H9 (cell line): ENCODE results near the gene TLDC2. TPM values are rescaled to one million over a fixed set of nuclear protein-coding genes. Genes with fewer than 3 reads are reported as not detected.
"Not testable (repeated sequence)": the region's sequence is repeated elsewhere in the genome, so short reads cannot be mapped to it uniquely, and the experiment has no call there.

Experiments used
- DNase-seq: peaks from one replicate; pipeline ENCODE4 v3.0.0-alpha.2; 2017
- H2AFZ ChIP-seq: one replicate; pipeline ENCODE4 v1.6.1; 2013; ENCODE audit warnings: mild to moderate bottlenecking, low read length, control low read depth, moderate library complexity
- H2AK5ac ChIP-seq: 2 replicates; pipeline ENCODE4 v1.6.1; 2013; ENCODE audit warnings: low read length, control low read depth, mixed read lengths; ENCODE audit not compliant: insufficient read length
- H2BK120ac ChIP-seq: one replicate; pipeline ENCODE4 v1.6.1; 2013; ENCODE audit warnings: low read depth, mild to moderate bottlenecking, low read length, control low read depth, inconsistent platforms; ENCODE audit not compliant: poor library complexity, severe bottlenecking
- H2BK12ac ChIP-seq: 2 replicates; pipeline ENCODE4 v1.6.1; 2013; ENCODE audit warnings: low read length, control low read depth, mixed read lengths, low read depth; ENCODE audit not compliant: insufficient read length
- H2BK15ac ChIP-seq: 2 replicates; pipeline ENCODE4 v1.6.1; 2013; ENCODE audit warnings: low read depth, low read length, control low read depth
- H2BK20ac ChIP-seq: one replicate; pipeline ENCODE4 v1.6.1; 2013; ENCODE audit warnings: low read depth, mild to moderate bottlenecking, low read length, control low read depth, inconsistent platforms; ENCODE audit not compliant: poor library complexity, severe bottlenecking
- H2BK5ac ChIP-seq: 2 replicates; pipeline ENCODE4 v1.6.1; 2013; ENCODE audit warnings: low read length, control low read depth, mixed read lengths; ENCODE audit not compliant: insufficient read length
- H3K14ac ChIP-seq: 2 replicates; pipeline ENCODE4 v1.6.1; 2013; ENCODE audit warnings: low read length, control low read depth; ENCODE audit not compliant: insufficient read depth
- H3K18ac ChIP-seq: 2 replicates; pipeline ENCODE4 v1.6.1; 2013; ENCODE audit warnings: low read depth, mild to moderate bottlenecking, mixed read lengths, low read length, control low read depth; ENCODE audit not compliant: insufficient read length
- H3K23ac ChIP-seq: 2 replicates; pipeline ENCODE4 v1.6.1; 2013; ENCODE audit warnings: low read length, control low read depth, mixed read lengths, low read depth; ENCODE audit not compliant: insufficient read length
- H3K23me2 ChIP-seq: 2 replicates; pipeline ENCODE4 v1.6.1; 2013; ENCODE audit warnings: low read depth, mild to moderate bottlenecking, mixed read lengths, low read length, control low read depth; ENCODE audit not compliant: insufficient read length, poor library complexity, severe bottlenecking
- H3K27ac ChIP-seq: 2 replicates; pipeline ENCODE4 v1.5.1; 2013; ENCODE audit warnings: low read length, control low read depth, mixed read lengths, low read depth; ENCODE audit not compliant: insufficient read length
- H3K27me3 ChIP-seq: 2 replicates; pipeline ENCODE4 v1.6.1; 2013; ENCODE audit warnings: low read length, control low read depth, inconsistent platforms; ENCODE audit not compliant: insufficient read depth
- H3K4ac ChIP-seq: 2 replicates; pipeline ENCODE4 v1.6.1; 2013; ENCODE audit warnings: low read depth, mild to moderate bottlenecking, control low read depth, inconsistent platforms, low read length, moderate library complexity
- H3K4me1 ChIP-seq: 2 replicates; pipeline ENCODE4 v1.6.1; 2013; ENCODE audit warnings: low read length, control low read depth, inconsistent platforms; ENCODE audit not compliant: insufficient read depth
- H3K4me2 ChIP-seq: 2 replicates; pipeline ENCODE4 v1.6.1; 2013; ENCODE audit warnings: low read length, control low read depth, mixed read lengths; ENCODE audit not compliant: insufficient read length, insufficient read depth
- H3K56ac ChIP-seq: 2 replicates; pipeline ENCODE4 v1.6.1; 2013; ENCODE audit warnings: low read depth, mild to moderate bottlenecking, mixed read lengths, low read length, control low read depth; ENCODE audit not compliant: insufficient read length
- H3K79me1 ChIP-seq: 2 replicates; pipeline ENCODE4 v1.6.1; 2013; ENCODE audit warnings: low read depth, mild to moderate bottlenecking, moderate library complexity, low read length, control low read depth, inconsistent platforms; ENCODE audit not compliant: insufficient read depth, poor library complexity, severe bottlenecking
- H3K79me2 ChIP-seq: 2 replicates; pipeline ENCODE4 v1.6.1; 2013; ENCODE audit warnings: low read length, control low read depth, inconsistent platforms; ENCODE audit not compliant: insufficient read depth
- H3K9ac ChIP-seq: 2 replicates; pipeline ENCODE4 v1.6.1; 2013; ENCODE audit warnings: low read length, control low read depth, mixed read lengths; ENCODE audit not compliant: insufficient read length; ENCODE audit errors: extremely low read depth
- H3K9me3 ChIP-seq: one replicate; pipeline ENCODE4 v1.6.1; 2013; ENCODE audit warnings: low read depth, low read length, inconsistent platforms; ENCODE audit not compliant: control insufficient read depth
- H3T11ph ChIP-seq: one replicate; pipeline ENCODE4 v1.6.1; 2013; ENCODE audit warnings: mild to moderate bottlenecking, low read length, control low read depth, inconsistent platforms
- H4K20me1 ChIP-seq: one replicate; pipeline ENCODE4 v1.6.1; 2013; ENCODE audit not compliant: control insufficient read depth, insufficient read length, insufficient read depth
- H4K5ac ChIP-seq: 2 replicates; pipeline ENCODE4 v1.6.1; 2013; ENCODE audit warnings: low read depth, mild to moderate bottlenecking, mixed read lengths, low read length, control low read depth; ENCODE audit not compliant: insufficient read length
- H4K8ac ChIP-seq: replicated peaks from 2 replicates; pipeline ENCODE4 v1.6.1; 2013; ENCODE audit warnings: low read length, control low read depth, mixed read lengths, low read depth; ENCODE audit not compliant: insufficient read length
- H4K91ac ChIP-seq: 2 replicates; pipeline ENCODE4 v1.6.1; 2013; ENCODE audit warnings: low read depth, mild to moderate bottlenecking, moderate library complexity, mixed read lengths, low read length, control low read depth; ENCODE audit not compliant: insufficient read length
- H3K27ac Mint-ChIP-seq, 3 experiments: 2 replicates in 2 of 3; 3 replicates in 1 of 3; pipeline ENCODE4 v1.8.0; 2020 to 2021; ENCODE audit warnings: mixed read lengths in 3 of 3, mild to moderate bottlenecking in 1 of 3, moderate library complexity in 1 of 3
- H3K27me3 Mint-ChIP-seq: 2 replicates; pipeline ENCODE4 v1.8.0; 2021; ENCODE audit warnings: low read depth, mild to moderate bottlenecking, moderate library complexity, mixed read lengths
- H3K36me3 Mint-ChIP-seq, 3 experiments: 2 replicates in 2 of 3; 3 replicates in 1 of 3; pipeline ENCODE4 v1.8.0; 2020 to 2021; ENCODE audit warnings: low read depth in 3 of 3, mixed read lengths in 3 of 3; ENCODE audit not compliant: insufficient read depth in 1 of 3
- H3K4me1 Mint-ChIP-seq, 2 experiments: 2 replicates each; pipeline ENCODE4 v1.8.0; 2020; ENCODE audit warnings: mixed read lengths in 2 of 2
- H3K4me3 Mint-ChIP-seq, 2 experiments: 2 replicates in 1 of 2; 3 replicates in 1 of 2; pipeline ENCODE4 v1.8.0; 2020 to 2021; ENCODE audit warnings: mild to moderate bottlenecking in 2 of 2, mixed read lengths in 2 of 2, moderate library complexity in 1 of 2
- H3K9me3 Mint-ChIP-seq, 2 experiments: 2 replicates in 1 of 2; 3 replicates in 1 of 2; pipeline ENCODE4 v1.8.0; 2020; ENCODE audit warnings: mild to moderate bottlenecking in 2 of 2, mixed read lengths in 2 of 2, moderate library complexity in 1 of 2
- WGBS: extraction: QIAGEN DNeasy Blood & Tissue Kit; methylation state at CpG from one replicate; pipeline ENCODE4 v1.1.7; 2013; ENCODE audit warnings: missing lambda C conversion rate, low lambda C conversion rate, mixed read lengths; ENCODE audit not compliant: insufficient read length; ENCODE audit errors: extremely low coverage; 5-methylcytosine and 5-hydroxymethylcytosine counted together
- total RNA-seq: library from RNA; stranded (reverse); gene quantifications from 2 replicates; pipeline ENCODE4 v1.2.1, GENCODE V29; 2021
- TF ChIP-seq, protein P1 (sequence below): fragments of 200-600 bp; sonication (generic); conservative IDR thresholded peaks from 3 replicates; pipeline ENCODE4 v1.8.0; 2021; ENCODE audit warnings: antibody characterized with exemption, mild to moderate bottlenecking

The TLDC2 gene
- total RNA-seq, 1 experiment from 2014 or later, result 0.11 TPM

DNA sequence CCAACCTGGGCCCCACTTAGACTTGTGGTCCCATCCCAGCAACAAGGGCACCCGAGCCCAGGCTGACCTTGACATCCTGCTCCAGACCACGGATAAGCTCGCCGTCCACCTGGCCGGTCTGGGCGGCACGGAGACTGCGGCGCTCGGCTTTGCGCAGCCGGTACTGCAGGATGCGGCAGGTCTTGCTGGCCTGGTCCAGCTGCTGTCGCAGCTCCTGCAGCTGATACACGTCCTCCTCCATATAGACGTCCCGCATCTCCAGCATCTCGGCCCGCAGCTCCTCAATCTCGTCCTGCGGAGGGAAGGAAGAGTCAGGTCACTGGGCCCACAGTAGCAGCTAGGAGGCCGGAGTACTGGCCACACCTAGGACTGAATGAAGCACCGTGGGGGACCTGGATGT is 36.8 kb upstream of the TLDC2 start:
- H3K27ac Mint-ChIP-seq, result peak overlapping the region in 2 of 3 experiments; percentile 53 to 82; a peak in 2 of 7 replicates
- H3K9me3 Mint-ChIP-seq, result no peaks in the 10 kb centered on the region
- H2BK12ac ChIP-seq, result no peak overlapping the region
- H2BK5ac ChIP-seq, result no peak overlapping the region
- no CpG with 5 or more reads among the region's 23 CpGs for WGBS
- H2BK15ac ChIP-seq, result no peak overlapping the region
- H3K23ac ChIP-seq, result no peak overlapping the region
- H3K18ac ChIP-seq, result no peak overlapping the region
- no peak overlapping the region for H3K4me3 Mint-ChIP-seq
- H3K79me2 ChIP-seq, result no peaks in the 10 kb centered on the region
- H3K79me1 ChIP-seq, result no peaks in the 10 kb centered on the region
- H3K9ac ChIP-seq, result no peak overlapping the region
- H2AFZ ChIP-seq, result no peak overlapping the region
- peaks cover 0 to 14% (median 10%) of the 10 kb centered on the region in 3 experiments for H3K36me3 Mint-ChIP-seq
- H3K4me1 ChIP-seq, result no peaks in the 10 kb centered on the region; the same call in 1 of the 2 replicates
- no peaks in the 10 kb centered on the region for H3K23me2 ChIP-seq
- H3K4me2 ChIP-seq, result no peak overlapping the region
- DNase-seq, result no peak
- H4K20me1 ChIP-seq, result no peaks in the 10 kb centered on the region
- no peak overlapping the region for H2AK5ac ChIP-seq
- no peak overlapping the region for H3T11ph ChIP-seq
- peaks cover 17 to 47% of the 10 kb centered on the region in 2 experiments for H3K4me1 Mint-ChIP-seq
- H4K5ac ChIP-seq, result no peak overlapping the region
- no peaks in the 10 kb centered on the region for H3K27me3 ChIP-seq
- H3K14ac ChIP-seq, result no peak overlapping the region
- H3K27me3 Mint-ChIP-seq, result no peaks in the 10 kb centered on the region
- no peak overlapping the region for H3K4ac ChIP-seq
- H4K8ac ChIP-seq, result no peak overlapping the region
- no peak overlapping the region for H4K91ac ChIP-seq
- no peak overlapping the region for H2BK20ac ChIP-seq
- no peak overlapping the region for H3K27ac ChIP-seq
- TF ChIP-seq, protein P1, sequence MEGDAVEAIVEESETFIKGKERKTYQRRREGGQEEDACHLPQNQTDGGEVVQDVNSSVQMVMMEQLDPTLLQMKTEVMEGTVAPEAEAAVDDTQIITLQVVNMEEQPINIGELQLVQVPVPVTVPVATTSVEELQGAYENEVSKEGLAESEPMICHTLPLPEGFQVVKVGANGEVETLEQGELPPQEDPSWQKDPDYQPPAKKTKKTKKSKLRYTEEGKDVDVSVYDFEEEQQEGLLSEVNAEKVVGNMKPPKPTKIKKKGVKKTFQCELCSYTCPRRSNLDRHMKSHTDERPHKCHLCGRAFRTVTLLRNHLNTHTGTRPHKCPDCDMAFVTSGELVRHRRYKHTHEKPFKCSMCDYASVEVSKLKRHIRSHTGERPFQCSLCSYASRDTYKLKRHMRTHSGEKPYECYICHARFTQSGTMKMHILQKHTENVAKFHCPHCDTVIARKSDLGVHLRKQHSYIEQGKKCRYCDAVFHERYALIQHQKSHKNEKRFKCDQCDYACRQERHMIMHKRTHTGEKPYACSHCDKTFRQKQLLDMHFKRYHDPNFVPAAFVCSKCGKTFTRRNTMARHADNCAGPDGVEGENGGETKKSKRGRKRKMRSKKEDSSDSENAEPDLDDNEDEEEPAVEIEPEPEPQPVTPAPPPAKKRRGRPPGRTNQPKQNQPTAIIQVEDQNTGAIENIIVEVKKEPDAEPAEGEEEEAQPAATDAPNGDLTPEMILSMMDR, result no peak
- H3K9me3 ChIP-seq, result no peaks in the 10 kb centered on the region
- no peak overlapping the region for H2BK120ac ChIP-seq
- no peak overlapping the region for H3K56ac ChIP-seq

DNA sequence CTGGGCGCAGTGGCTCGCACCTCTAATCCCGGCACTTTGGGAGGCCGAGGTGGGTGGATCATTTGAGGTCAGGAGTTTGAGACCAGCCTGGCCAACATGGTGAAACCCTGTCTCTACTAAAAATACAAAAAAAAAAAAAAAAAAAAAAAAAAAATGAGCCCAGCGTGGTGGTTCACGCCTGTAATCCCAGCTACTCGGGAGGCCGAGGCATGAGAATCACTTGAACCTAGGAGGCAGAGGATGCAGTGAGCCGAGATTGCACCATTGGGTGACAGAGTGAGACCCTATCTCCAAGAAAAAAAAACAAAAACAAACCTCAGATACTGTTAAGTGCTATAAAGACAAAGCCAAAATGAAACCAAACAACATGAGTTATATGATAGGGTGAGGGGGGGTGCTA is 34.9 kb upstream of the TLDC2 start:
- H2AFZ ChIP-seq, H3K27me3 ChIP-seq, H3K4me1 ChIP-seq, H3K56ac ChIP-seq, H3K14ac ChIP-seq, H3K23ac ChIP-seq, H3T11ph ChIP-seq, H4K20me1 ChIP-seq, H2AK5ac ChIP-seq, H3K4me3 Mint-ChIP-seq, H2BK12ac ChIP-seq, DNase-seq, H3K9me3 ChIP-seq, H3K79me1 ChIP-seq, H4K5ac ChIP-seq, H2BK20ac ChIP-seq, H2BK120ac ChIP-seq, H2BK15ac ChIP-seq, H3K18ac ChIP-seq, H3K79me2 ChIP-seq, H4K8ac ChIP-seq, H3K9ac ChIP-seq, H3K27me3 Mint-ChIP-seq, H3K27ac ChIP-seq, H3K4me2 ChIP-seq, H3K4ac ChIP-seq, H4K91ac ChIP-seq, H2BK5ac ChIP-seq, H3K9me3 Mint-ChIP-seq, H3K23me2 ChIP-seq: not testable (repeated sequence)
- Mint-ChIP-seq H3K4me1 (peaks cover 22 to 39% of the 10 kb centered on the region in 2 experiments), H3K27ac (peak overlapping the region in 2 of 3 experiments; percentile 73 to 87; a peak in 3 of 7 replicates), H3K36me3 (peaks cover 0 to 14% (median 10%) of the 10 kb centered on the region in 3 experiments)
- no CpG with 5 or more reads among the region's 9 CpGs for WGBS
